ENCODE data around the gene NEK6.

- no peak for TF ChIP-seq CTCF (IDR thresholded peaks at IDR 0.05)
- TF ChIP-seq POLR2A (IDR thresholded peaks at IDR 0.05), result no peak
Measured at GRCh38 chr9:124392254-124392870, 134.6 kb downstream of the NEK6 start.

Data from testis (tissue), 2 donors.